Measurements from ENCODE around the gene ARPC5L.

DNA sequence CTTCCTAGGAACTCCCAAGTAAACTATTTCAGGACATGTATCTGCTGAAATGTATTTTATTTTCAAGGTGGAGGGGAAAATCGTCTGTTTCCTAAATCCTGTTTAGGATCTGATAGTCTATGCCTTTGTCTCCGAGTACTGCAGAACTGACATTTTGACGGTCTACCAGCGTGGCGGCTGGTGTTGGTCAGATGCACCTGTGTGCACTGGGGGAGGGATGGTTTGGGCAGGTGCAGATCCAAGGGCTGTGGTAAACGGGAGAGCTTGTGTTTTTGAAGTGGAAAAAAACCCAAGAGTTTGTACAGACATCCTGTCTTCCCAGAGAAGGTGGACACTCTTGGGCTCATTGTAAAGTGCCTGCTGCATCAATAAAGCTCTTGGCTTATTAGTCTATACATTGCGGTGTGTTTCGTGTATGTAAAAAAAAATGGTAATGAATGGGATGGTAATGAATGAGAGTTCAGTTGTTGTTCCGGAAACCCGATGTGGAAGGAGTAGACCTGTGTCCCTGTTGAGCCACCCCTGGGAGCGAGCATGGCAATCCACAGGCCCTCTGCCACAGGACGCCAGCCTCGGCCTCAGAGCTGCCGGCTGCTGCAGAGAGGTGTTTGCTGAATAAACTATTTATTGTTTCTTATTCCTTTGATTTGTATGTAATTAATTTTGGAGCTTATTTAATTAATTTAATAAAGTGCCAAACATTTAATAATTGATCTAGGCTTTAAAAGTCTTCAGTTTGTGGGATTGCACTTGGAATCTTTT, 15.3 kb downstream of the ARPC5L start:
- no peak for TF ChIP-seq ZNF557 (CRISPR knock-in tag; IDR thresholded peaks at IDR 0.05)
- TF ChIP-seq, protein P1, sequence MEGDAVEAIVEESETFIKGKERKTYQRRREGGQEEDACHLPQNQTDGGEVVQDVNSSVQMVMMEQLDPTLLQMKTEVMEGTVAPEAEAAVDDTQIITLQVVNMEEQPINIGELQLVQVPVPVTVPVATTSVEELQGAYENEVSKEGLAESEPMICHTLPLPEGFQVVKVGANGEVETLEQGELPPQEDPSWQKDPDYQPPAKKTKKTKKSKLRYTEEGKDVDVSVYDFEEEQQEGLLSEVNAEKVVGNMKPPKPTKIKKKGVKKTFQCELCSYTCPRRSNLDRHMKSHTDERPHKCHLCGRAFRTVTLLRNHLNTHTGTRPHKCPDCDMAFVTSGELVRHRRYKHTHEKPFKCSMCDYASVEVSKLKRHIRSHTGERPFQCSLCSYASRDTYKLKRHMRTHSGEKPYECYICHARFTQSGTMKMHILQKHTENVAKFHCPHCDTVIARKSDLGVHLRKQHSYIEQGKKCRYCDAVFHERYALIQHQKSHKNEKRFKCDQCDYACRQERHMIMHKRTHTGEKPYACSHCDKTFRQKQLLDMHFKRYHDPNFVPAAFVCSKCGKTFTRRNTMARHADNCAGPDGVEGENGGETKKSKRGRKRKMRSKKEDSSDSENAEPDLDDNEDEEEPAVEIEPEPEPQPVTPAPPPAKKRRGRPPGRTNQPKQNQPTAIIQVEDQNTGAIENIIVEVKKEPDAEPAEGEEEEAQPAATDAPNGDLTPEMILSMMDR (CRISPR knock-in tag; IDR thresholded peaks at IDR 0.05) = no peak
- TF ChIP-seq, protein P2, sequence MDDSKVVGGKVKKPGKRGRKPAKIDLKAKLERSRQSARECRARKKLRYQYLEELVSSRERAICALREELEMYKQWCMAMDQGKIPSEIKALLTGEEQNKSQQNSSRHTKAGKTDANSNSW (CRISPR knock-in tag; IDR thresholded peaks at IDR 0.05; ENCODE audit: borderline replicate concordance) = no peak
- no peak for TF ChIP-seq HES4 (CRISPR knock-in tag; IDR thresholded peaks at IDR 0.05; ENCODE audit: borderline replicate concordance)
- no peak for TF ChIP-seq POLR2A (IDR thresholded peaks at IDR 0.05; ENCODE audit: insufficient read depth in 1 of 2, low read depth in 2 of 2, low read length in 2 of 2)
- no peak for TF ChIP-seq KDM5A (IDR thresholded peaks at IDR 0.05; ENCODE audit: borderline replicate concordance, low read length)
- no peak for TF ChIP-seq PLRG1 (conservative IDR thresholded peaks at IDR 0.05)
- TF ChIP-seq CREB1 (IDR thresholded peaks at IDR 0.05) = no peak
- TF ChIP-seq CREB1 (CRISPR knock-in tag; IDR thresholded peaks at IDR 0.05) = no peak
- TF ChIP-seq, protein P3, sequence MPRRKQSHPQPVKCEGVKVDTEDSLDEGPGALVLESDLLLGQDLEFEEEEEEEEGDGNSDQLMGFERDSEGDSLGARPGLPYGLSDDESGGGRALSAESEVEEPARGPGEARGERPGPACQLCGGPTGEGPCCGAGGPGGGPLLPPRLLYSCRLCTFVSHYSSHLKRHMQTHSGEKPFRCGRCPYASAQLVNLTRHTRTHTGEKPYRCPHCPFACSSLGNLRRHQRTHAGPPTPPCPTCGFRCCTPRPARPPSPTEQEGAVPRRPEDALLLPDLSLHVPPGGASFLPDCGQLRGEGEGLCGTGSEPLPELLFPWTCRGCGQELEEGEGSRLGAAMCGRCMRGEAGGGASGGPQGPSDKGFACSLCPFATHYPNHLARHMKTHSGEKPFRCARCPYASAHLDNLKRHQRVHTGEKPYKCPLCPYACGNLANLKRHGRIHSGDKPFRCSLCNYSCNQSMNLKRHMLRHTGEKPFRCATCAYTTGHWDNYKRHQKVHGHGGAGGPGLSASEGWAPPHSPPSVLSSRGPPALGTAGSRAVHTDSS (CRISPR knock-in tag; conservative IDR thresholded peaks at IDR 0.05) = no peak
- TF ChIP-seq, protein P4, sequence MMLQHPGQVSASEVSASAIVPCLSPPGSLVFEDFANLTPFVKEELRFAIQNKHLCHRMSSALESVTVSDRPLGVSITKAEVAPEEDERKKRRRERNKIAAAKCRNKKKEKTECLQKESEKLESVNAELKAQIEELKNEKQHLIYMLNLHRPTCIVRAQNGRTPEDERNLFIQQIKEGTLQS (CRISPR knock-in tag; IDR thresholded peaks at IDR 0.05) = no peak
- TF ChIP-seq REPIN1 (CRISPR knock-in tag; IDR thresholded peaks at IDR 0.05; ENCODE audit: borderline replicate concordance, low read depth) = no peak
